H4 (cell line): Measurements from ENCODE around the gene SNCB. TPM values are rescaled to one million over a fixed set of nuclear protein-coding genes. Genes with fewer than 3 reads are reported as not detected.

Source experiments
- DNase-seq: peaks from one replicate; pipeline ENCODE4 v3.0.0-alpha.2; 2015; ENCODE audit warnings: low spot score
- total RNA-seq: library from RNA; depleted of rRNA; stranded (reverse); fragments of >200 nt; shearing (Covaris generic); gene quantifications from 2 replicates; pipeline ENCODE4 v1.2.3, GENCODE V29; 2014; rRNA removed

SNCB gene
- total RNA-seq, result 0.48 TPM in 1 of 2 replicates, not detected in the other

GRCh38 chr5:176629853-176630680 is at the start of gene SNCB, which contains the start of gene EIF4E1B:
Gene SNCB, minus strand, starts transcription at chr5:176630534. Its CDS starts 880 bp downstream, at chr5:176629654.
Gene EIF4E1B, plus strand, starts transcription at chr5:176630675. Its CDS starts 12,113 bp downstream, at chr5:176642788.
- no peak for DNase-seq

- no peak for DNase-seq
These were observed 49.3 kb upstream of the SNCB start for GRCh38 chr5:176679365-176680225.

- no peak for DNase-seq
These were observed 48.2 kb upstream of the SNCB start for GRCh38 chr5:176678584-176678983.

GRCh38 chr5:176677209-176677939 is 47.0 kb upstream of the SNCB start:
- DNase-seq, result no peak

GRCh38 chr5:176676361-176676824 is 46.1 kb upstream of the SNCB start:
- peak; percentile 91 for DNase-seq

GRCh38 chr5:176675676-176676360 is 45.5 kb upstream of the SNCB start:
- DNase-seq, result peak; percentile 81

GRCh38 chr5:176674799-176675198 is 44.5 kb upstream of the SNCB start:
- no peak for DNase-seq

GRCh38 chr5:176673651-176674583 is 43.6 kb upstream of the SNCB start:
- no peak for DNase-seq

- DNase-seq, result no peak
These were observed 41.8 kb upstream of the SNCB start for GRCh38 chr5:176671890-176672747.

- DNase-seq, result no peak
These were observed 41.1 kb upstream of the SNCB start for GRCh38 chr5:176671399-176671798.

GRCh38 chr5:176670449-176670848 is 40.1 kb upstream of the SNCB start:
- no peak for DNase-seq

- DNase-seq, result no peak
These were observed 37.3 kb upstream of the SNCB start for GRCh38 chr5:176667637-176668036.

GRCh38 chr5:176665517-176665916 is 35.2 kb upstream of the SNCB start:
- DNase-seq, result no peak

GRCh38 chr5:176664886-176665285 is 34.6 kb upstream of the SNCB start:
- no peak for DNase-seq

GRCh38 chr5:176664479-176664878 is 34.1 kb upstream of the SNCB start:
- no peak for DNase-seq

GRCh38 chr5:176663566-176663965 is 33.2 kb upstream of the SNCB start:
- no peak for DNase-seq

- no peak for DNase-seq
These were observed 32.3 kb upstream of the SNCB start for GRCh38 chr5:176662371-176663333.

- no peak for DNase-seq
These were observed 31.3 kb upstream of the SNCB start for GRCh38 chr5:176661676-176662075.
